Ishikawa (cell line): ENCODE data around the gene FCMR.

ENCODE experiments used
- CEBPB ChIP-seq: IDR thresholded peaks from 2 replicates; pipeline ENCODE4 v1.6.1; 2012
- CREB1 ChIP-seq: IDR thresholded peaks from 2 replicates; pipeline ENCODE4 v1.6.1; 2012; ENCODE audit warnings: low read depth
- EGR1 ChIP-seq: IDR thresholded peaks from 2 replicates; pipeline ENCODE4 v1.6.1; 2012
- EP300 ChIP-seq: IDR thresholded peaks from 2 replicates; pipeline ENCODE4 v1.6.1; 2012; ENCODE audit warnings: borderline replicate concordance
- FOXM1 ChIP-seq: IDR thresholded peaks from 2 replicates; pipeline ENCODE4 v1.6.1; 2012; ENCODE audit warnings: low read depth, borderline replicate concordance
- MAX ChIP-seq: IDR thresholded peaks from 2 replicates; pipeline ENCODE4 v1.6.1; 2012
- NFIC ChIP-seq: IDR thresholded peaks from 2 replicates; pipeline ENCODE4 v1.6.1; 2012
- RAD21 ChIP-seq: IDR thresholded peaks from 2 replicates; pipeline ENCODE4 v1.6.1; 2012; ENCODE audit warnings: low read depth
- REST ChIP-seq: IDR thresholded peaks from 2 replicates; pipeline ENCODE4 v1.6.1; 2012; ENCODE audit warnings: low read depth, mild to moderate bottlenecking
- TAF1 ChIP-seq: IDR thresholded peaks from 2 replicates; pipeline ENCODE4 v1.6.1; 2012; ENCODE audit warnings: low read depth, mild to moderate bottlenecking
- TCF12 ChIP-seq: IDR thresholded peaks from 2 replicates; pipeline ENCODE4 v1.6.1; 2012; ENCODE audit warnings: low read depth
- TEAD4 ChIP-seq: IDR thresholded peaks from 2 replicates; pipeline ENCODE4 v1.6.1; 2012
- USF1 ChIP-seq: IDR thresholded peaks from 2 replicates; pipeline ENCODE4 v1.6.1; 2012
- YY1 ChIP-seq: IDR thresholded peaks from 2 replicates; pipeline ENCODE4 v1.6.1; 2012; ENCODE audit warnings: low read depth
- ZBTB7A ChIP-seq: IDR thresholded peaks from 2 replicates; pipeline ENCODE4 v1.6.1; 2012; ENCODE audit warnings: low read depth

Gene FCMR

GRCh38 chr1:206951318-206952100 lies 29.8 kb upstream of the FCMR start:
- TF ChIP-seq CREB1 (no peak), TEAD4 (no peak), EGR1 (no peak), ZBTB7A (no peak), YY1 (no peak), CEBPB (no peak), EP300 (no peak), FOXM1 (no peak), USF1 (no peak), TAF1 (no peak), NFIC (no peak)

- TF ChIP-seq TAF1 (no peak), TEAD4 (no peak), ZBTB7A (no peak), YY1 (no peak), RAD21 (no peak), EP300 (no peak), MAX (no peak), REST (no peak), FOXM1 (no peak), TCF12 (no peak), CEBPB (no peak), EGR1 (no peak), CREB1 (no peak), USF1 (no peak), NFIC (no peak)
Observed at GRCh38 chr1:206949641-206950040, 27.9 kb upstream of the FCMR start.

- no peak for TF ChIP-seq CEBPB
- no peak for TF ChIP-seq MAX
- TF ChIP-seq TAF1, result no peak
- TF ChIP-seq REST, result no peak
- no peak for TF ChIP-seq FOXM1
- no peak for TF ChIP-seq YY1
Observed at GRCh38 chr1:206949208-206949607, 27.5 kb upstream of the FCMR start.

- TF ChIP-seq ZBTB7A, result no peak
- TF ChIP-seq YY1, result no peak
- no peak for TF ChIP-seq EP300
Observed at GRCh38 chr1:206947255-206947654, 25.5 kb upstream of the FCMR start.

GRCh38 chr1:206946261-206946660 lies 24.5 kb upstream of the FCMR start, which contains the start of gene PIGR:
TSS of gene PIGR (minus strand) at chr1:206946466. CDS start at chr1:206940531, 5,935 bp downstream.
- TF ChIP-seq ZBTB7A, result no peak
- peak; percentile 62 for TF ChIP-seq USF1
- TF ChIP-seq TEAD4, result no peak

- TF ChIP-seq MAX (no peak), CREB1 (no peak), EP300 (no peak), FOXM1 (no peak), CEBPB (no peak), USF1 (no peak), EGR1 (no peak), NFIC (no peak), TAF1 (no peak), RAD21 (no peak), ZBTB7A (no peak), YY1 (no peak), TCF12 (no peak), TEAD4 (no peak), REST (no peak)
Observed at GRCh38 chr1:206945779-206946178, 24.0 kb upstream of the FCMR start.
